ENCODE results near the gene CACNA2D2.

CACNA2D2 gene

GRCh38 chr3:50408443-50408944 lies 94.9 kb downstream of the CACNA2D2 start:
- Histone ChIP-seq H3K27ac (ENCODE audit: extremely low read depth, low read depth, low read length) (no peak overlapping the region), H3K36me3 (ENCODE audit: control insufficient read depth in 2 of 2, insufficient read depth in 1 of 2, low read length in 2 of 2) (no peaks in the 10 kb centered on the region), H3K4me3 (ENCODE audit: low read depth, low read length) (no peak overlapping the region), H3K4me1 (ENCODE audit: control insufficient read depth, insufficient read depth, low read length) (no peaks in the 10 kb centered on the region), H3K9me3 (ENCODE audit: control insufficient read depth, insufficient read depth, low read depth, low read length) (no peaks in the 10 kb centered on the region)
- TF ChIP-seq ZFHX2 (tag by site-specific recombination; conservative IDR thresholded peaks at IDR 0.05) (0 out of 2 replicates have a peak, but pooled peaks have one; percentile 11), ZNF292 (tag by site-specific recombination; IDR thresholded peaks at IDR 0.05; ENCODE audit: borderline replicate concordance, low read depth) (no peak)
- ChIA-PET CTCF (no interaction called here), POLR2A (no interaction called here)

- no peak overlapping the region for H3K27ac ChIP-seq (ENCODE audit: extremely low read depth, low read depth, low read length)
- ChIA-PET POLR2A (no interaction called here), CTCF (no interaction called here)
- no peaks in the 10 kb centered on the region for H3K9me3 ChIP-seq (ENCODE audit: control insufficient read depth, insufficient read depth, low read depth, low read length)
- H3K4me3 ChIP-seq (ENCODE audit: low read depth, low read length): no peak overlapping the region
- no peaks in the 10 kb centered on the region for H3K4me1 ChIP-seq (ENCODE audit: control insufficient read depth, insufficient read depth, low read length)
- no peaks in the 10 kb centered on the region for H3K36me3 ChIP-seq (ENCODE audit: control insufficient read depth in 2 of 2, insufficient read depth in 1 of 2, low read length in 2 of 2)
- peak; percentile 40; the same call in 1 of the 2 replicates for TF ChIP-seq ZNF133 (tag by site-specific recombination; IDR thresholded peaks at IDR 0.05)
- TF ChIP-seq ZNF184 (tag by site-specific recombination; IDR thresholded peaks at IDR 0.05): no peak
- peak; percentile 35; the same call in 1 of the 2 replicates for TF ChIP-seq ZNF785 (tag by site-specific recombination; IDR thresholded peaks at IDR 0.05)
Measured at GRCh38 chr3:50406487-50406886, 96.9 kb downstream of the CACNA2D2 start.

- TF ChIP-seq REST (tag by site-specific recombination; IDR thresholded peaks at IDR 0.05) (peak; percentile 97), ZNF354C (tag by site-specific recombination; IDR thresholded peaks at IDR 0.05; ENCODE audit: borderline replicate concordance, low read depth) (no peak)
- H3K9me3 ChIP-seq (ENCODE audit: control insufficient read depth, insufficient read depth, low read depth, low read length): no peaks in the 10 kb centered on the region
- POLR2A ChIA-PET: no interaction called here
- no peaks in the 10 kb centered on the region for H3K36me3 ChIP-seq (ENCODE audit: control insufficient read depth in 2 of 2, insufficient read depth in 1 of 2, low read length in 2 of 2)
- H3K4me3 ChIP-seq (ENCODE audit: low read depth, low read length): no peak overlapping the region
- CTCF ChIA-PET: no interaction called here
- no peaks in the 10 kb centered on the region for H3K4me1 ChIP-seq (ENCODE audit: control insufficient read depth, insufficient read depth, low read length)
- no peak overlapping the region for H3K27ac ChIP-seq (ENCODE audit: extremely low read depth, low read depth, low read length)
Measured at GRCh38 chr3:50405249-50405648, 98.2 kb downstream of the CACNA2D2 start.

- CTCF ChIA-PET: no interaction called here
- Histone ChIP-seq H3K27ac (ENCODE audit: extremely low read depth, low read depth, low read length) (no peak overlapping the region), H3K36me3 (ENCODE audit: control insufficient read depth in 2 of 2, insufficient read depth in 1 of 2, low read length in 2 of 2) (no peaks in the 10 kb centered on the region), H3K4me3 (ENCODE audit: low read depth, low read length) (no peak overlapping the region), H3K4me1 (ENCODE audit: control insufficient read depth, insufficient read depth, low read length) (no peaks in the 10 kb centered on the region), H3K9me3 (ENCODE audit: control insufficient read depth, insufficient read depth, low read depth, low read length) (no peaks in the 10 kb centered on the region)
- TF ChIP-seq ZIC2 (tag by site-specific recombination; IDR thresholded peaks at IDR 0.05) (0 out of 2 replicates have a peak, but pooled peaks have one; percentile 24), ZNF768 (tag by site-specific recombination; IDR thresholded peaks at IDR 0.05) (no peak), ZNF555 (tag by site-specific recombination; conservative IDR thresholded peaks at IDR 0.05) (no peak)
- POLR2A ChIA-PET: no interaction called here
Measured at GRCh38 chr3:50401978-50402595, 101.3 kb downstream of the CACNA2D2 start.

GRCh38 chr3:50396502-50396901 lies 106.9 kb downstream of the CACNA2D2 start:
- ChIA-PET POLR2A (no interaction called here), CTCF (no interaction called here)
- Histone ChIP-seq H3K9me3 (ENCODE audit: control insufficient read depth, insufficient read depth, low read depth, low read length) (no peaks in the 10 kb centered on the region), H3K4me1 (ENCODE audit: control insufficient read depth, insufficient read depth, low read length) (no peaks in the 10 kb centered on the region), H3K4me3 (ENCODE audit: low read depth, low read length) (no peak overlapping the region), H3K36me3 (ENCODE audit: control insufficient read depth in 2 of 2, insufficient read depth in 1 of 2, low read length in 2 of 2) (no peaks in the 10 kb centered on the region), H3K27ac (ENCODE audit: extremely low read depth, low read depth, low read length) (no peak overlapping the region)
- TF ChIP-seq ZNF558 (tag by site-specific recombination; IDR thresholded peaks at IDR 0.05) (no peak), ZNF626 (tag by site-specific recombination; IDR thresholded peaks at IDR 0.05) (no peak), AEBP2 (tag by site-specific recombination; IDR thresholded peaks at IDR 0.05; ENCODE audit: borderline replicate concordance) (no peak), ZNF169 (tag by site-specific recombination; IDR thresholded peaks at IDR 0.05) (no peak), ZNF341 (tag by site-specific recombination; IDR thresholded peaks at IDR 0.05; ENCODE audit: low read depth) (no peak), ZNF513 (tag by site-specific recombination; IDR thresholded peaks at IDR 0.05) (no peak), ZNF394 (tag by site-specific recombination; IDR thresholded peaks at IDR 0.05; ENCODE audit: borderline replicate concordance) (no peak), ZNF521 (tag by site-specific recombination; IDR thresholded peaks at IDR 0.05) (no peak)

All from HEK293 (cell line).